Stomach (tissue), 9 donors: ENCODE data around the gene WDPCP. TPM values are rescaled to one million over a fixed set of nuclear protein-coding genes. Genes with fewer than 3 reads are reported as not detected.
A peak's percentile ranks its signal among the peaks of the same experiment; 100 is the strongest.

Source experiments
- DNase-seq, 2 donors: peaks; one replicate each; pipeline versions ENCODE4 v3.0.0 to v3.0.0-alpha.2; 2013 to 2019
- H3K27ac ChIP-seq, 5 donors: fragments of 200-600 bp in 4 of 5; sonication (generic) in 4 of 5; one replicate each; pipeline ENCODE4 v1.5.1; 2013 to 2019; ENCODE audit warnings: mild to moderate bottlenecking in 1 of 5, moderate library complexity in 1 of 5
- H3K27me3 ChIP-seq, 3 donors: fragments of 200-600 bp; sonication (generic); one replicate each; pipeline ENCODE4 v1.5.1; 2017 to 2019; ENCODE audit warnings: mixed run types in 1 of 3
- H3K36me3 ChIP-seq, 4 donors: fragments of 200-600 bp; sonication (generic); 1 replicate in 3 of 4; 2 replicates in 1 of 4; pipeline ENCODE4 v1.5.1; 2016 to 2019
- H3K4me1 ChIP-seq, 4 donors: fragments of 200-600 bp; sonication (generic); one replicate each; pipeline ENCODE4 v1.5.1; 2016 to 2019
- H3K4me3 ChIP-seq, 4 donors: fragments of 200-600 bp; sonication (generic) in 3 of 4; one replicate each; pipeline ENCODE4 v1.5.1; 2016 to 2019; ENCODE audit warnings: mild to moderate bottlenecking in 1 of 4
- H3K9me3 ChIP-seq, 4 donors: fragments of 200-600 bp; sonication (generic); one replicate each; pipeline ENCODE4 v1.5.1; 2016 to 2019
- CTCF ChIP-seq, 7 experiments: fragments of 450-650 bp in 4 of 7; fragments of 200-600 bp in 3 of 7; sonication (generic) in 3 of 7; IDR thresholded peaks; one replicate each; pipeline ENCODE4 v1.5.1; 2016 to 2019; ENCODE audit warnings: antibody characterized with exemption in 7 of 7, control low read depth in 2 of 7, mild to moderate bottlenecking in 1 of 7
- EP300 ChIP-seq: sonication (generic); formaldehyde crosslinking; IDR thresholded peaks from one replicate; pipeline ENCODE4 v1.6.1; 2017; ENCODE audit warnings: antibody characterized with exemption
- POLR2A ChIP-seq, 4 donors: fragments of 450-650 bp; IDR thresholded peaks; one replicate each; pipeline ENCODE4 v1.6.1; 2016; ENCODE audit warnings: antibody characterized with exemption in 4 of 4, control low read depth in 2 of 4, mild to moderate bottlenecking in 1 of 4, moderate library complexity in 1 of 4
- POLR2AphosphoS5 ChIP-seq, 3 donors: sonication (generic); formaldehyde crosslinking; IDR thresholded peaks; one replicate each; pipeline ENCODE4 v1.6.1; 2016; ENCODE audit warnings: antibody characterized with exemption in 3 of 3
- WGBS, 5 donors: extraction: QIAGEN DNeasy Blood & Tissue Kit in 3 of 5; methylation state at CpG; one replicate each; pipeline versions ENCODE4 v1.1.5 to v1.1.7; 2013 to 2018; 5-methylcytosine and 5-hydroxymethylcytosine counted together
- intact Hi-C: fragments of 100-400 bp; cut with DNase I; formaldehyde crosslinking; loops from one replicate; pipeline ENCODE4 v1.15.1; 2023; ENCODE audit warnings: low total_unique reads
- polyA plus RNA-seq, 3 donors: library from polyadenylated mRNA; stranded (reverse); fragments of 200-250 nt; gene quantifications; one replicate each; pipeline ENCODE4 v1.2.3, GENCODE V29; 2013
- total RNA-seq, 5 donors: library from RNA; depleted of rRNA; stranded (reverse); fragments of >200 nt; gene quantifications; one replicate each; pipeline versions ENCODE4 v1.1.0 to v1.2.3, GENCODE V29; 2014 to 2016
- donor health status: healthy with polysubstance abuse.
- donor health status: Bipolar disorder and iron deficiency.
- donor health status: healthy.

Gene WDPCP
- total and polyA plus RNA-seq, 8 donors: 1.9 to 38.8 (median 7.7) TPM

GRCh38 chr2:63553049-63553448 lies 35.2 kb downstream of the WDPCP start:
- WGBS, 5 donors: 61 to 90% (median 76%) methylated on average over 4 of the region's 4 CpGs
- Histone ChIP-seq H3K4me1 (no peaks in the 10 kb centered on the region), H3K9me3 (peaks cover 0 to 13% (median 4%) of the 10 kb centered on the region in 4 donors), H3K36me3 (peaks cover 0 to 10% (median 4%) of the 10 kb centered on the region in 4 donors), H3K27ac (no peak overlapping the region), H3K4me3 (no peak overlapping the region), H3K27me3 (no peaks in the 10 kb centered on the region)
- peak in 1 of 2 donors; percentile 36 for DNase-seq
- intact Hi-C loops: no loop called here
- TF ChIP-seq EP300 (no peak), CTCF (IDR thresholded peaks at IDR 0.05) (no peak), POLR2A (IDR thresholded peaks at IDR 0.05) (no peak), POLR2AphosphoS5 (IDR thresholded peaks at IDR 0.05) (no peak)

GRCh38 chr2:63545023-63545422 lies 43.3 kb downstream of the WDPCP start:
- TF ChIP-seq CTCF (IDR thresholded peaks at IDR 0.05) (no peak), POLR2AphosphoS5 (IDR thresholded peaks at IDR 0.05) (no peak), POLR2A (IDR thresholded peaks at IDR 0.05) (no peak), EP300 (no peak)

GRCh38 chr2:63544017-63544627 lies 44.2 kb downstream of the WDPCP start:
- WGBS, 5 donors: 92 to 100% (median 100%) methylated on average over 1 of the region's 1 CpG
- no peaks in the 10 kb centered on the region for H3K36me3 ChIP-seq
- H3K27ac ChIP-seq: no peak overlapping the region
- H3K4me3 ChIP-seq: no peak overlapping the region
- H3K4me1 ChIP-seq: no peaks in the 10 kb centered on the region
- no peaks in the 10 kb centered on the region for H3K27me3 ChIP-seq
- TF ChIP-seq EP300 (no peak), CTCF (IDR thresholded peaks at IDR 0.05) (peak in 1 of 7 experiments; percentile 15)
- DNase-seq: peak in 1 of 2 donors; percentile 10
- intact Hi-C loops: no loop called here
- no peaks in the 10 kb centered on the region for H3K9me3 ChIP-seq

More at GRCh38 chr2:63545023-63545422, 43.3 kb downstream of the WDPCP start:
- H3K9me3 ChIP-seq: no peaks in the 10 kb centered on the region
- 43 to 77% (median 55%) methylated on average over 2 of the region's 2 CpGs for WGBS, 5 donors
- H3K4me1 ChIP-seq: no peaks in the 10 kb centered on the region
- intact Hi-C loops: no loop called here
- no peaks in the 10 kb centered on the region for H3K36me3 ChIP-seq
- H3K27ac ChIP-seq: no peak overlapping the region
- no peaks in the 10 kb centered on the region for H3K27me3 ChIP-seq
- no peak for DNase-seq
- H3K4me3 ChIP-seq: no peak overlapping the region

- no peak for TF ChIP-seq POLR2A (IDR thresholded peaks at IDR 0.05)
- no peak for TF ChIP-seq EP300
- TF ChIP-seq POLR2AphosphoS5 (IDR thresholded peaks at IDR 0.05): no peak
- TF ChIP-seq CTCF (IDR thresholded peaks at IDR 0.05): no peak
- no peaks in the 10 kb centered on the region for H3K4me1 ChIP-seq
- no peak overlapping the region for H3K27ac ChIP-seq
- H3K36me3 ChIP-seq: no peaks in the 10 kb centered on the region
- H3K9me3 ChIP-seq: peaks cover 0 to 3% (median 0%) of the 10 kb centered on the region in 4 donors
- H3K4me3 ChIP-seq: no peak overlapping the region
- 93 to 98% (median 96%) methylated on average over 6 of the region's 6 CpGs for whole genome bisulfite sequencing, 5 donors
- H3K27me3 ChIP-seq: no peaks in the 10 kb centered on the region
- no peak for DNase-seq
- intact Hi-C loops: no loop called here
Observed at GRCh38 chr2:63539416-63540162, 48.7 kb downstream of the WDPCP start.
